Chondrocyte (in vitro differentiated cells): ENCODE measurements around the gene MYPN. TPM values are rescaled to one million over a fixed set of nuclear protein-coding genes. Genes with fewer than 3 reads are reported as not detected.

Experiments
- DNase-seq: peaks from one replicate; pipeline ENCODE4 v3.0.0; 2021; ENCODE audit warnings: mixed read lengths, low spot score
- H3K27ac Mint-ChIP-seq: one replicate; pipeline ENCODE4 v1.8.0; 2021; ENCODE audit warnings: mild to moderate bottlenecking, moderate library complexity, mixed read lengths; ENCODE audit not compliant: unreplicated experiment
- H3K27me3 Mint-ChIP-seq: 2 replicates; pipeline ENCODE4 v1.8.0; 2021; ENCODE audit warnings: low read depth, mixed read lengths
- H3K36me3 Mint-ChIP-seq: 2 replicates; pipeline ENCODE4 v1.8.0; 2021; ENCODE audit warnings: low read depth, mixed read lengths
- H3K4me1 Mint-ChIP-seq: 2 replicates; pipeline ENCODE4 v1.8.0; 2021; ENCODE audit warnings: low read depth, mild to moderate bottlenecking, mixed read lengths
- H3K4me3 Mint-ChIP-seq: one replicate; pipeline ENCODE4 v1.8.0; 2021; ENCODE audit warnings: mild to moderate bottlenecking, moderate library complexity, mixed read lengths; ENCODE audit not compliant: unreplicated experiment
- H3K9me3 Mint-ChIP-seq: 2 replicates; pipeline ENCODE4 v1.8.0; 2021; ENCODE audit warnings: low read depth, mixed read lengths
- CTCF ChIP-seq: fragments of 200-600 bp; sonication (generic); IDR thresholded peaks from 2 replicates; pipeline ENCODE4 v1.5.0; 2021; ENCODE audit warnings: antibody characterized with exemption, mild to moderate bottlenecking, moderate library complexity
- total RNA-seq: library from RNA; stranded (reverse); gene quantifications from 3 replicates; pipeline ENCODE4 v1.2.1, GENCODE V29; 2021

The MYPN gene
- total RNA-seq, 1 donor from 2014 or later = 0.10 TPM

GRCh38 chr10:68079434-68079833 lies 29.9 kb upstream of the MYPN start:
- TF ChIP-seq CTCF = no peak
- Mint-ChIP-seq H3K27me3 (no peaks in the 10 kb centered on the region), H3K4me1 (peaks cover 25% of the 10 kb centered on the region), H3K27ac (no peak overlapping the region), H3K36me3 (no peaks in the 10 kb centered on the region), H3K4me3 (no peak overlapping the region), H3K9me3 (no peaks in the 10 kb centered on the region)
- no peak for DNase-seq

- H3K4me1 Mint-ChIP-seq = peaks cover 20% of the 10 kb centered on the region
- no peaks in the 10 kb centered on the region for H3K27me3 Mint-ChIP-seq
- no peaks in the 10 kb centered on the region for H3K36me3 Mint-ChIP-seq
- no peaks in the 10 kb centered on the region for H3K9me3 Mint-ChIP-seq
- H3K27ac Mint-ChIP-seq = no peak overlapping the region
- DNase-seq = no peak
- no peak for TF ChIP-seq CTCF
- no peak overlapping the region for H3K4me3 Mint-ChIP-seq
Observed at GRCh38 chr10:68080853-68081431, 28.3 kb upstream of the MYPN start.

GRCh38 chr10:68081916-68082315 lies 27.4 kb upstream of the MYPN start:
- Mint-ChIP-seq H3K4me3 (no peak overlapping the region), H3K4me1 (peaks cover 20% of the 10 kb centered on the region), H3K36me3 (no peaks in the 10 kb centered on the region), H3K9me3 (no peaks in the 10 kb centered on the region), H3K27me3 (no peaks in the 10 kb centered on the region), H3K27ac (no peak overlapping the region)
- DNase-seq = no peak
- TF ChIP-seq CTCF = no peak

GRCh38 chr10:68082872-68083271 lies 26.4 kb upstream of the MYPN start:
- Mint-ChIP-seq H3K9me3 (no peaks in the 10 kb centered on the region), H3K36me3 (no peaks in the 10 kb centered on the region), H3K4me1 (peaks cover 26% of the 10 kb centered on the region), H3K4me3 (no peak overlapping the region), H3K27me3 (no peaks in the 10 kb centered on the region), H3K27ac (no peak overlapping the region)
- TF ChIP-seq CTCF = peak; percentile 92
- DNase-seq = no peak

GRCh38 chr10:68083953-68084352 lies 25.3 kb upstream of the MYPN start:
- TF ChIP-seq CTCF = no peak
- peaks cover 23% of the 10 kb centered on the region for H3K4me1 Mint-ChIP-seq
- H3K27ac Mint-ChIP-seq = no peak overlapping the region
- no peaks in the 10 kb centered on the region for H3K36me3 Mint-ChIP-seq
- H3K27me3 Mint-ChIP-seq = no peaks in the 10 kb centered on the region
- no peak for DNase-seq
- H3K4me3 Mint-ChIP-seq = no peak overlapping the region
- H3K9me3 Mint-ChIP-seq = no peaks in the 10 kb centered on the region
